ENCODE measurements around the gene GGA1. TPM values are rescaled to one million over a fixed set of nuclear protein-coding genes. Genes with fewer than 3 reads are reported as not detected.
A peak's percentile ranks its signal among the peaks of the same experiment; 100 is the strongest.
"Not testable (repeated sequence)": the region's sequence is repeated elsewhere in the genome, so short reads cannot be mapped to it uniquely, and the experiment has no call there.

GGA1 gene
- polyA plus RNA-seq, 4 donors: 42.8 to 73.2 (median 56.0) TPM

DNA sequence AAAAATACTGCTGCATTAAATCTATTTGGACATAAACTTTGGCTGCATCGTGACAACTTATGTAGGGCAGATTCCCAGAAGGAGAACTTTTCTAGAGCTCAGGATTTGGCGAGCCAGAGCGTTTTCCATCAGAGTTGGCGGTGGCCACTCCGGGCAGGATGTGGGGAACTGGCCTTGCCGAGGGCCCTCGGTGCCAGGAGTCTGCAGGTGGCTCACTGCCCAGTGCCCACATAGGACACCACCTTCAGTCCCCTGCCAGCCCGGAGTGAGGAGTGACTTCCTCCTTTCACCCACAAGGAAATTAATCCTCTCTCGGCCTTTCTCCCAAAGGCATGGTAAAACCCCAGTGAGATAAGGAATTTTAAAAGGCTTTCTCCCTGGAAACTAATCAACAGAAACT lies 27.1 kb upstream of the GGA1 start:
- Histone ChIP-seq H3K36me3 (ENCODE audit: control insufficient read depth in 3 of 3, insufficient read depth in 2 of 3, low read depth in 1 of 3, low read length in 3 of 3) (peaks cover 0 to 9% (median 0%) of the 10 kb centered on the region in 3 donors), H3K4me1 (ENCODE audit: control insufficient read depth in 3 of 3, insufficient read depth in 2 of 3, low read depth in 1 of 3, low read length in 2 of 3) (peaks cover 0 to 53% (median 2%) of the 10 kb centered on the region in 3 donors), H3K4me3 (ENCODE audit: low read depth in 1 of 3, low read length in 3 of 3) (no peak overlapping the region), H3K27ac (ENCODE audit: low read depth in 1 of 3, low read length in 2 of 3) (peak overlapping the region; percentile 65 to 95 (median 80)), H3K27me3 (ENCODE audit: control insufficient read depth in 3 of 3, insufficient read depth in 3 of 3, low read length in 3 of 3) (no peaks in the 10 kb centered on the region), H3K9me3 (ENCODE audit: control insufficient read depth in 2 of 2, insufficient read depth in 1 of 2, low read depth in 1 of 2, low read length in 1 of 2) (no peaks in the 10 kb centered on the region)
- DNase-seq (peak; percentile 54 to 66), FAIRE-seq (no peak)
- WGBS, 3 donors: 10 to 22% (median 13%) methylated on average over 9 of the region's 9 CpGs

DNA sequence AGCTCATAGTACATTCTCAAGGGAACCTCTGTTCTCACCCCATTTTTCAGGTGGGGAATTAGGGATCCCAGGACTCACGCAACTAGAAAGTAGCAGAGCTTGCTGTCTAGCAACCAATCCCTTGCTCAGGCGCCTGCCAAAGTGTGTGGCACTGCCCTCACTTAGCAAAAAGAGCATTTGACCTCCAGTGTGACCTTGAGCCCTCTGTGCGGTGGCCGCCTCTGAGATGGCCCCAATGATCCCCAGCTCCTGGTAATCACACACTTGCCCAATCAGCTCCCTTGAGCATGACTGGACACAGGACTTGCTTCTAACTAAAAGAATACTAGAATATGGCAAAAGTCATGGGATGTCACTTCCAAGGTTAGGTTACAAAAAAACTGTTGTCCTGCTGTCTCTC lies 26.1 kb upstream of the GGA1 start:
- Histone ChIP-seq H3K4me3 (ENCODE audit: low read depth in 1 of 3, low read length in 3 of 3) (no peak overlapping the region), H3K36me3 (ENCODE audit: control insufficient read depth in 3 of 3, insufficient read depth in 2 of 3, low read depth in 1 of 3, low read length in 3 of 3) (peaks cover 0 to 6% (median 0%) of the 10 kb centered on the region in 3 donors), H3K27me3 (ENCODE audit: control insufficient read depth in 3 of 3, insufficient read depth in 3 of 3, low read length in 3 of 3) (no peaks in the 10 kb centered on the region), H3K4me1 (ENCODE audit: control insufficient read depth in 3 of 3, insufficient read depth in 2 of 3, low read depth in 1 of 3, low read length in 2 of 3) (peaks cover 0 to 51% (median 2%) of the 10 kb centered on the region in 3 donors), H3K9me3 (ENCODE audit: control insufficient read depth in 2 of 2, insufficient read depth in 1 of 2, low read depth in 1 of 2, low read length in 1 of 2) (no peaks in the 10 kb centered on the region), H3K27ac (ENCODE audit: low read depth in 1 of 3, low read length in 2 of 3) (peak overlapping the region in 2 of 3 donors; percentile 70 to 95)
- WGBS, 3 donors: 66 to 85% (median 78%) methylated on average over 4 of the region's 4 CpGs
- DNase-seq: no peak
- FAIRE-seq: no peak

DNA sequence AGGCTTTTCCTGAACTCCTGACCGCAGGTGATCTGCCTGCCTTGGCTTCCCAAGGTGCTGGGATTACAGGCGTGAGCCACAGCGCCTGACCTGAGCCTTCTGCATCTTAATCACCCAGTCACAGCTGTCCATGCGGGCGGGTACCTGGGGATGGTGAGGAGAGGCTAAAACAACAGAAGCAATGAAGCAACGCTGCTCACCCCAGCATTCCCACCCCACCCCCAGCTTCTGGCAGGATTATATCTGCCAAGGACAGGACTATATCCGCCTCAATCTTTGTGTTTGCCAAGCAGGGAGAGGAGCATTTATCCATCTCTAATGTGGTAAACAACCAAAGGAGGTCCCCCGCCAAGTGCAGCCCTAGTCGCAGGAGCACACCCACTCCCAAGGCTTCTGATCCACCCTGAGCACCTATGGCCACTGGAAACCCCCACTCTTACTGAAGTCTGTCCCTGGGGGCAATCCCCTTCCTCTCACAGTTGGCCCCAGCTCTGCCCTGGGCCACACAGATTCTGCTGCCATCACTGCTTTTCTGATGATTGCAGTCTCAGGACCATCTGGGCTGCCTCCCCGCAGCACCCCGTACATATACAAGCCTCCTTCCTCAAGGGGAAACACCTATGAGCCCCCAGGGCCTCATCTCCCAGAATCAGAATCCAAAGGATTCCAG lies 20.0 kb upstream of the GGA1 start:
- H3K4me1 ChIP-seq (ENCODE audit: control insufficient read depth in 3 of 3, insufficient read depth in 2 of 3, low read depth in 1 of 3, low read length in 2 of 3): peaks cover 3 to 30% (median 6%) of the 10 kb centered on the region in 3 donors
- no peak for FAIRE-seq

DNA sequence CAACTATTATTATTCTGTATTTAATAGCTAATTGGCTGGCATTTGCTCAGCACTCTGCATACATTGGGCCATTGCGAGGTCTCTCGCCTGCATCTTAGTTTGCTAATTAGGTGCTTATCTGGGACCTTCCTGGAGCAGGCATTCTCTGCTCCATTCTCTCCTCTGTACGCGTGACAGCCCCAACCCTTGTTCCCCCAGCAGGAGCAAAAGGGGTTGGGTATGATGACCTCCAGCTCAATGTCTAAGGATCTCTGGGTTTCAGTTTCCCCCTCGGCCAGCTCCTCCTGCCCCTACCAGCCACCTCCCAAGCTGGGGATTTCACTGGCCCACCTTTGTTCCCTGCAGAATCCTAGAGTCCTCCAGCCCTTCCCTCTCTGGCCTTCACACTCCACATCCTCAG lies 19.0 kb upstream of the GGA1 start:
- Histone ChIP-seq H3K36me3 (ENCODE audit: control insufficient read depth in 3 of 3, insufficient read depth in 2 of 3, low read depth in 1 of 3, low read length in 3 of 3) (no peaks in the 10 kb centered on the region), H3K27me3 (ENCODE audit: control insufficient read depth in 3 of 3, insufficient read depth in 3 of 3, low read length in 3 of 3) (no peaks in the 10 kb centered on the region), H3K9me3 (ENCODE audit: control insufficient read depth in 2 of 2, insufficient read depth in 1 of 2, low read depth in 1 of 2, low read length in 1 of 2) (no peaks in the 10 kb centered on the region), H3K27ac (ENCODE audit: low read depth in 1 of 3, low read length in 2 of 3) (peak overlapping the region; percentile 12 to 59 (median 24)), H3K4me3 (ENCODE audit: low read depth in 1 of 3, low read length in 3 of 3) (no peak overlapping the region), H3K4me1 (ENCODE audit: control insufficient read depth in 3 of 3, insufficient read depth in 2 of 3, low read depth in 1 of 3, low read length in 2 of 3) (peaks cover 3 to 23% (median 6%) of the 10 kb centered on the region in 3 donors)
- DNase-seq (peak in 1 of 2 donors; percentile 80), FAIRE-seq (no peak)
- 55 to 69% (median 57%) methylated on average over 5 of the region's 5 CpGs for WGBS, 3 donors

More for the DNA sequence above, 20.0 kb upstream of the GGA1 start:
- H3K9me3 ChIP-seq (ENCODE audit: control insufficient read depth in 2 of 2, insufficient read depth in 1 of 2, low read depth in 1 of 2, low read length in 1 of 2): no peaks in the 10 kb centered on the region
- peak overlapping the region in 2 of 3 donors; percentile 58 to 59 for H3K27ac ChIP-seq (ENCODE audit: low read depth in 1 of 3, low read length in 2 of 3)
- H3K36me3 ChIP-seq (ENCODE audit: control insufficient read depth in 3 of 3, insufficient read depth in 2 of 3, low read depth in 1 of 3, low read length in 3 of 3): no peaks in the 10 kb centered on the region
- H3K4me3 ChIP-seq (ENCODE audit: low read depth in 1 of 3, low read length in 3 of 3): no peak overlapping the region
- 32 to 51% (median 37%) methylated on average over 11 of the region's 11 CpGs for WGBS, 3 donors
- peak; percentile 56 to 58 for DNase-seq
- no peaks in the 10 kb centered on the region for H3K27me3 ChIP-seq (ENCODE audit: control insufficient read depth in 3 of 3, insufficient read depth in 3 of 3, low read length in 3 of 3)

DNA sequence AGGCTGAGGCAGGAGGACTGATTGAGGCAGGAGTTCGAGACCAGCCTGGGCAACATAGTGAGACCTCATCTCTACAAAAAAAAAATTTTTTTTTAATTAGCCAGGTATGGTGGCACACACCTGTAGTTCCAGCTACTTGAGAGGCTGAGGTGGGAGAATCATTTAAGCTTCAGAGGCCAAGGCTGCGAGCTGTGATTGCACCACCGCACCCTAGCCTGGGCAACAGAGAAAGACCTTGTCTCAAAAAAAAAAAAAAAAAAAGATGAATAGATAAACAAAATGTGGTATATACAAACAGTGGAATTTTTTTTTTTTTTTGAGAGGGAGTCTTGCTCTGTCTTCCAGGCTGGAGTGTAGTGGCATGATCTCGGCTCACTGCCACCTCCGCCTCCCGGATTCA lies 17.6 kb upstream of the GGA1 start:
- not testable (repeated sequence) for FAIRE-seq; H3K9me3 ChIP-seq (ENCODE audit: control insufficient read depth in 2 of 2, insufficient read depth in 1 of 2, low read depth in 1 of 2, low read length in 1 of 2); H3K27me3 ChIP-seq (ENCODE audit: control insufficient read depth in 3 of 3, insufficient read depth in 3 of 3, low read length in 3 of 3); DNase-seq; H3K4me3 ChIP-seq (ENCODE audit: low read depth in 1 of 3, low read length in 3 of 3); H3K36me3 ChIP-seq (ENCODE audit: control insufficient read depth in 3 of 3, insufficient read depth in 2 of 3, low read depth in 1 of 3, low read length in 3 of 3); H3K27ac ChIP-seq (ENCODE audit: low read depth in 1 of 3, low read length in 2 of 3)
- WGBS, 3 donors: 75 to 88% (median 82%) methylated on average over 6 of the region's 6 CpGs
- H3K4me1 ChIP-seq (ENCODE audit: control insufficient read depth in 3 of 3, insufficient read depth in 2 of 3, low read depth in 1 of 3, low read length in 2 of 3): peaks cover 3 to 23% (median 6%) of the 10 kb centered on the region in 3 donors

DNA sequence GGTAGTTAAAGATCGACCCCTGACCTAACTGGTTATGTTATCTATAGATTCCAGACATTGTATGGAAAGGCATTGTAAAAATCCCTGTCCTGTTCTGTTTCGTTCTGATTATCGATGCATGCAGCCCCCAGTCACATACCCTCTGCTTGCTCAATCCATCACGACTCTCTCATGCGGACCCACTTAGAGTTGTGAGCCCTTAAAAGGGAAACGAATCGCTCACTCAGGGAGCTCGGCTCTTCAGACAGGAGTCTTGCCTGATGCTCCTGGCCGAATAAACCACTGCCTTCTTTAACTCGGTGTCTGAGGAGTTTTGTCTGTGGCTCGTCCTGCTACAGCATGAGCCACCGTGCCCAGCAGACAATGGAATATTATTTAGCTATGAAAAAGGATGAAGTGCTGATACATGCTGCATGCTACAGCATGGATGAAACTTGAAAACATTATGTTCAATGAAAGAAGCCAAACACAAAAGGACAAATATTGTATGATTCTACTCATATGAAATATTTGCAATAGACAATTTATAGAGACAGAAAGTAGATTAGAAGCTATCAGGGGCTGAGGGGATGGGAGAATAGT lies 16.7 kb upstream of the GGA1 start:
- Histone ChIP-seq H3K4me3 (ENCODE audit: low read depth in 1 of 3, low read length in 3 of 3) (no peak overlapping the region), H3K27me3 (ENCODE audit: control insufficient read depth in 3 of 3, insufficient read depth in 3 of 3, low read length in 3 of 3) (no peaks in the 10 kb centered on the region), H3K36me3 (ENCODE audit: control insufficient read depth in 3 of 3, insufficient read depth in 2 of 3, low read depth in 1 of 3, low read length in 3 of 3) (no peaks in the 10 kb centered on the region), H3K9me3 (ENCODE audit: control insufficient read depth in 2 of 2, insufficient read depth in 1 of 2, low read depth in 1 of 2, low read length in 1 of 2) (no peaks in the 10 kb centered on the region), H3K27ac (ENCODE audit: low read depth in 1 of 3, low read length in 2 of 3) (peak overlapping the region in 2 of 3 donors; percentile 2 to 19), H3K4me1 (ENCODE audit: control insufficient read depth in 3 of 3, insufficient read depth in 2 of 3, low read depth in 1 of 3, low read length in 2 of 3) (peaks cover 3 to 23% (median 6%) of the 10 kb centered on the region in 3 donors)
- DNase-seq (no peak), FAIRE-seq (no peak)
- WGBS, 3 donors: 76 to 82% (median 82%) methylated on average over 12 of the region's 12 CpGs

DNA sequence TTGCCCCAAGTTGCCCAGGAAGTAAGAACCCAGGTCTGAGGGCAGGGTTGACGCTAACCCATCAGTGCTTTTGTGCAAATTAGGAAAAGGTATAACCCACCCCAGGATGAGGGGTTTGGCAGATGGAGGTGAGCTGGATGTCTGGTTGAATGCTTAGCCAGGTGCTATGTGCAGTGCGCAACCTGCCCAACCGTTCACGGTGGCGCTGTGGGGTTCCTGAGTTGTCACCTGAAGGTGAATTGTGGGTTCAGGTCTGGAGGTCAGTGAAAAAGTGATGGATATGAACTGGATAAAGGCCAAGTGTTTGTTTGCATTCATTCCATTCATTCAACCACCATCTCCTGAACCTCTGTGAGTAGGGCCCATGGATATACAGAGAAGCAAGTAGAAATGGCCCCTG lies 14.4 kb upstream of the GGA1 start:
- Histone ChIP-seq H3K9me3 (ENCODE audit: control insufficient read depth in 2 of 2, insufficient read depth in 1 of 2, low read depth in 1 of 2, low read length in 1 of 2) (no peaks in the 10 kb centered on the region), H3K36me3 (ENCODE audit: control insufficient read depth in 3 of 3, insufficient read depth in 2 of 3, low read depth in 1 of 3, low read length in 3 of 3) (no peaks in the 10 kb centered on the region), H3K27me3 (ENCODE audit: control insufficient read depth in 3 of 3, insufficient read depth in 3 of 3, low read length in 3 of 3) (no peaks in the 10 kb centered on the region), H3K27ac (ENCODE audit: low read depth in 1 of 3, low read length in 2 of 3) (no peak overlapping the region), H3K4me1 (ENCODE audit: control insufficient read depth in 3 of 3, insufficient read depth in 2 of 3, low read depth in 1 of 3, low read length in 2 of 3) (peaks cover 0 to 13% (median 3%) of the 10 kb centered on the region in 3 donors), H3K4me3 (ENCODE audit: low read depth in 1 of 3, low read length in 3 of 3) (no peak overlapping the region)
- DNase-seq: no peak
- WGBS, 3 donors: 73 to 84% (median 78%) methylated on average over 5 of the region's 5 CpGs
- FAIRE-seq: no peak

DNA sequence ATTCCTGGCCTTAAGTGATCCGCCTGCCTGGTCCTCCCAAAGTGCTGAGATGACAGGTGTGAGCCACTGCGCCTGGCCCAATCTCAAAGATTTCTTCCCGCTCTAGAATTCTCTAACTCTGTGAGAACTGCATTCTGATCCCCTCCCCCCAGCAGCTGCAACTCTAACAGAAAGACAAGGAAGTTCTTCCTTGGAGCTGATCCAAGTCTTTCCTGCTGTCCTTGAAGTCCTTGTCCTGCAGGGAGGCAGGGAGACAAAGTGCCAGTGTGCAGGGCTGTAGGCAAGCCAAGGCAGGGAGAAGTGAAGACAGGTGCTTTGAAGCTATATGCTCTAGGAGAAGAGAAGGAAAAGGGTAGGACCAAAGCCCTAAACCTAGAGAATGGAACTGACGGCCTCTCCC lies 9.5 kb upstream of the GGA1 start:
- WGBS, 3 donors: 11 to 52% (median 31%) methylated on average over 4 of the region's 4 CpGs
- DNase-seq: peak; percentile 33 to 92

More for the DNA sequence above, 9.5 kb upstream of the GGA1 start:
- Histone ChIP-seq H3K4me3 (ENCODE audit: low read depth in 1 of 3, low read length in 3 of 3) (no peak overlapping the region), H3K4me1 (ENCODE audit: control insufficient read depth in 3 of 3, insufficient read depth in 2 of 3, low read depth in 1 of 3, low read length in 2 of 3) (peaks cover 0 to 7% (median 4%) of the 10 kb centered on the region in 3 donors), H3K27ac (ENCODE audit: low read depth in 1 of 3, low read length in 2 of 3) (peak overlapping the region in 1 of 3 donors; percentile 12), H3K27me3 (ENCODE audit: control insufficient read depth in 3 of 3, insufficient read depth in 3 of 3, low read length in 3 of 3) (no peaks in the 10 kb centered on the region), H3K36me3 (ENCODE audit: control insufficient read depth in 3 of 3, insufficient read depth in 2 of 3, low read depth in 1 of 3, low read length in 3 of 3) (no peaks in the 10 kb centered on the region), H3K9me3 (ENCODE audit: control insufficient read depth in 2 of 2, insufficient read depth in 1 of 2, low read depth in 1 of 2, low read length in 1 of 2) (no peaks in the 10 kb centered on the region)
- FAIRE-seq: no peak
